A549 treated with Mapracorat at 1 μM for 4 hours (cell line): ENCODE results near the gene TMEM8B. TPM values are rescaled to one million over a fixed set of nuclear protein-coding genes. Genes with fewer than 3 reads are reported as not detected.

ENCODE experiments used
- total RNA-seq: library from RNA; stranded (reverse); fragments of 200-300 nt; extraction: Qiagen RNA extraction; gene quantifications from 5 replicates; pipeline ENCODE4 v1.2.3, GENCODE V29; 2022

TMEM8B gene
- total RNA-seq = 2.0 to 4.0 TPM (median 3.5 TPM) in 5 replicates

GRCh38 chr9:35829084-35829763 lies at the start of gene TMEM8B:
TMEM8B (plus strand) TSS chr9:35829228; CDS start chr9:35829448, 220 bp downstream.

GRCh38 chr9:35791297-35791921 lies 37.6 kb upstream of the TMEM8B start, which contains the start of gene NPR2:
NPR2 (plus strand) TSS chr9:35791591; CDS start chr9:35792409, 818 bp downstream.

GRCh38 chr9:35812025-35812602 lies 16.9 kb upstream of the TMEM8B start, which contains the start of gene SPAG8:
SPAG8 (minus strand) TSS chr9:35812262; CDS start chr9:35812147, 115 bp downstream.

GRCh38 chr9:35814841-35815543 lies 14.0 kb upstream of the TMEM8B start, which contains the start of gene HINT2:
HINT2 (minus strand) TSS chr9:35815042; CDS start chr9:35814979, 63 bp downstream.

GRCh38 chr9:35828716-35829083 lies 328 bp upstream of the TMEM8B start, which contains the start of gene FAM221B:
FAM221B (minus strand) TSS chr9:35828732; CDS start chr9:35826161, 2,571 bp downstream.

GRCh38 chr9:35870351-35870923 lies 41.4 kb downstream of the TMEM8B start, which contains the start of gene OR13J1:
OR13J1 (minus strand) TSS chr9:35870401; CDS start chr9:35870401, 0 bp downstream.

GRCh38 chr9:35905912-35906679 lies 77.1 kb downstream of the TMEM8B start, which contains the start of gene HRCT1:
HRCT1 (plus strand) TSS chr9:35906202; CDS start chr9:35906288, 86 bp downstream.

GRCh38 chr9:35909274-35909673 lies 80.2 kb downstream of the TMEM8B start, which contains the start of gene SPAAR:
SPAAR (plus strand) TSS chr9:35909490; CDS start chr9:35910464, 974 bp downstream.

Other genes with a start within 250 kb of the TMEM8B start
- 25.8 to 30.3 TPM (median 29.8 TPM) in 5 replicates for gene TESK1, start 224.0 kb upstream of the TMEM8B start, total RNA-seq
- 0.14 to 0.36 TPM (median 0.23 TPM) in 3 of 5 replicates, not detected in the others for gene CD72, start 210.8 kb upstream of the TMEM8B start, total RNA-seq
- not detected in 5 replicates for gene SIT1, start 178.3 kb upstream of the TMEM8B start, total RNA-seq
- gene RMRP, start 171.2 kb upstream of the TMEM8B start, total RNA-seq = 8.1 to 20.9 TPM (median 15.0 TPM) in 4 of 5 replicates, not detected in the other
- gene CCDC107, start 170.9 kb upstream of the TMEM8B start, total RNA-seq = 25.1 to 32.0 TPM (median 29.7 TPM) in 5 replicates
- 13.3 to 18.5 TPM (median 16.1 TPM) in 5 replicates for gene ARHGEF39, start 164.0 kb upstream of the TMEM8B start, total RNA-seq
- 4.2 to 8.9 TPM (median 6.4 TPM) in 5 replicates for gene CA9, start 155.3 kb upstream of the TMEM8B start, total RNA-seq
- 632 to 703 TPM (median 690 TPM) in 5 replicates for gene TPM2, start 139.3 kb upstream of the TMEM8B start, total RNA-seq
- gene TLN1, start 97.0 kb upstream of the TMEM8B start, total RNA-seq = 115 to 134 TPM (median 121 TPM) in 5 replicates
- gene CREB3, start 96.6 kb upstream of the TMEM8B start, total RNA-seq = 57.0 to 61.1 TPM (median 57.9 TPM) in 5 replicates
- 28.0 to 39.6 TPM (median 34.5 TPM) in 5 replicates for gene GBA2, start 80.0 kb upstream of the TMEM8B start, total RNA-seq
- gene RGP1, start 79.9 kb upstream of the TMEM8B start, total RNA-seq = 12.2 to 16.2 TPM (median 15.3 TPM) in 5 replicates
- not detected in 5 replicates for gene MSMP, start 75.0 kb upstream of the TMEM8B start, total RNA-seq
- 4.8 to 6.6 TPM (median 5.5 TPM) in 5 replicates for gene NPR2, start 37.6 kb upstream of the TMEM8B start, total RNA-seq
- gene SPAG8, start 17.0 kb upstream of the TMEM8B start, total RNA-seq = 0.34 to 0.74 TPM (median 0.56 TPM) in 5 replicates
- gene HINT2, start 14.2 kb upstream of the TMEM8B start, total RNA-seq = 72.1 to 115 TPM (median 100 TPM) in 5 replicates
- not detected in 5 replicates for gene FAM221B, start 496 bp upstream of the TMEM8B start, total RNA-seq
- not detected in 5 replicates for gene OR13J1, start 41.2 kb downstream of the TMEM8B start, total RNA-seq
- gene HRCT1, start 77.0 kb downstream of the TMEM8B start, total RNA-seq = 0.32 to 0.51 TPM (median 0.40 TPM) in 5 replicates
- 0.13 TPM in 1 of 5 replicates, not detected in the others for gene SPAAR, start 80.3 kb downstream of the TMEM8B start, total RNA-seq
- not detected in 5 replicates for gene OR2S2, start 128.9 kb downstream of the TMEM8B start, total RNA-seq
- gene RECK, start 207.7 kb downstream of the TMEM8B start, total RNA-seq = 5.2 to 6.2 TPM (median 5.8 TPM) in 5 replicates